Ishikawa (cell line): ENCODE data around the gene BDKRB2.

Source experiments
- CEBPB ChIP-seq: IDR thresholded peaks from 2 replicates; pipeline ENCODE4 v1.6.1; 2012
- CREB1 ChIP-seq: IDR thresholded peaks from 2 replicates; pipeline ENCODE4 v1.6.1; 2012; ENCODE audit warnings: low read depth
- EGR1 ChIP-seq: IDR thresholded peaks from 2 replicates; pipeline ENCODE4 v1.6.1; 2012
- EP300 ChIP-seq: IDR thresholded peaks from 2 replicates; pipeline ENCODE4 v1.6.1; 2012; ENCODE audit warnings: borderline replicate concordance
- NFIC ChIP-seq: IDR thresholded peaks from 2 replicates; pipeline ENCODE4 v1.6.1; 2012
- TCF12 ChIP-seq: IDR thresholded peaks from 2 replicates; pipeline ENCODE4 v1.6.1; 2012; ENCODE audit warnings: low read depth
- TF ChIP-seq, protein P1 (sequence below): IDR thresholded peaks from 2 replicates; pipeline ENCODE4 v1.6.1; 2012; ENCODE audit warnings: low read depth, mild to moderate bottlenecking
- TF ChIP-seq, protein P2 (sequence below): IDR thresholded peaks from 2 replicates; pipeline ENCODE4 v1.6.1; 2012

DNA sequence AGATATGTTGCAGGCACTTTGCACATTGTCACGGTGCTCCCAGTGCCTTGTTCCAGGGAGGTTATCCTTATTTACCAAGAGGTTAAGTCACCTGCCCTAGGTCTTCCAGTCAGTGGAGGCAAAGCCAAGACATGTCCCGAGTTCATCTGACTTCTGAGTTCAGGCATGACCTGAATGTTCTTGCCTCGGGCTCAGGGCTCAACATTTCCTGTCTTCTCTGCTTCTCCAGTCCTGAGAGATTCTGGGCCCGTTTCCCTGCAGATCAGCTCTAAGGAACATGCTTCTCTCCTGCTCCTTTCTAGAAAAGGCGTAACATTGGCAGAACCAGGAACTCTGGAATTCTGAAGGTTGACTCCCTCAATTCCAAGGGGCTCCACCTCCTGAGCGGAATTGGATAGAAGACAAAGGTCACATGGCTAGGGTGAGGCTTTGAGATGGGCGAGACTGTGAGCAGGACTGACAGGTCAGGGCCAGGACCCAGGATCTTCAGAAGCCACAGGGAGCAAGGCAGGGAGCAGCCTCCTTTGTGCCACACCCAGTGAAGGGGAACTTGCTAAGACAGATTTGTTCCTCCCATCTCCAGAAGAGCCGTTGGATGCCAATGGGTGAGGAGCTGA, 19.9 kb downstream of the BDKRB2 start:
- TF ChIP-seq, protein P1, sequence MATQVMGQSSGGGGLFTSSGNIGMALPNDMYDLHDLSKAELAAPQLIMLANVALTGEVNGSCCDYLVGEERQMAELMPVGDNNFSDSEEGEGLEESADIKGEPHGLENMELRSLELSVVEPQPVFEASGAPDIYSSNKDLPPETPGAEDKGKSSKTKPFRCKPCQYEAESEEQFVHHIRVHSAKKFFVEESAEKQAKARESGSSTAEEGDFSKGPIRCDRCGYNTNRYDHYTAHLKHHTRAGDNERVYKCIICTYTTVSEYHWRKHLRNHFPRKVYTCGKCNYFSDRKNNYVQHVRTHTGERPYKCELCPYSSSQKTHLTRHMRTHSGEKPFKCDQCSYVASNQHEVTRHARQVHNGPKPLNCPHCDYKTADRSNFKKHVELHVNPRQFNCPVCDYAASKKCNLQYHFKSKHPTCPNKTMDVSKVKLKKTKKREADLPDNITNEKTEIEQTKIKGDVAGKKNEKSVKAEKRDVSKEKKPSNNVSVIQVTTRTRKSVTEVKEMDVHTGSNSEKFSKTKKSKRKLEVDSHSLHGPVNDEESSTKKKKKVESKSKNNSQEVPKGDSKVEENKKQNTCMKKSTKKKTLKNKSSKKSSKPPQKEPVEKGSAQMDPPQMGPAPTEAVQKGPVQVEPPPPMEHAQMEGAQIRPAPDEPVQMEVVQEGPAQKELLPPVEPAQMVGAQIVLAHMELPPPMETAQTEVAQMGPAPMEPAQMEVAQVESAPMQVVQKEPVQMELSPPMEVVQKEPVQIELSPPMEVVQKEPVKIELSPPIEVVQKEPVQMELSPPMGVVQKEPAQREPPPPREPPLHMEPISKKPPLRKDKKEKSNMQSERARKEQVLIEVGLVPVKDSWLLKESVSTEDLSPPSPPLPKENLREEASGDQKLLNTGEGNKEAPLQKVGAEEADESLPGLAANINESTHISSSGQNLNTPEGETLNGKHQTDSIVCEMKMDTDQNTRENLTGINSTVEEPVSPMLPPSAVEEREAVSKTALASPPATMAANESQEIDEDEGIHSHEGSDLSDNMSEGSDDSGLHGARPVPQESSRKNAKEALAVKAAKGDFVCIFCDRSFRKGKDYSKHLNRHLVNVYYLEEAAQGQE: no peak
- TF ChIP-seq CEBPB (no peak), EP300 (no peak), TCF12 (no peak), NFIC (no peak), CREB1 (no peak), EGR1 (no peak)
- TF ChIP-seq, protein P2, sequence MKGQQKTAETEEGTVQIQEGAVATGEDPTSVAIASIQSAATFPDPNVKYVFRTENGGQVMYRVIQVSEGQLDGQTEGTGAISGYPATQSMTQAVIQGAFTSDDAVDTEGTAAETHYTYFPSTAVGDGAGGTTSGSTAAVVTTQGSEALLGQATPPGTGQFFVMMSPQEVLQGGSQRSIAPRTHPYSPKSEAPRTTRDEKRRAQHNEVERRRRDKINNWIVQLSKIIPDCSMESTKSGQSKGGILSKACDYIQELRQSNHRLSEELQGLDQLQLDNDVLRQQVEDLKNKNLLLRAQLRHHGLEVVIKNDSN: no peak
